HG02610 (cell line): ENCODE results near the gene TCP11L2.
A peak's percentile ranks its signal among the peaks of the same experiment; 100 is the strongest.
"Not testable (repeated sequence)": the region's sequence is repeated elsewhere in the genome, so short reads cannot be mapped to it uniquely, and the experiment has no call there.

Experiments used
- ATAC-seq: cut with Tn5 transposase; IDR thresholded peaks from one replicate; pipeline ENCODE4 v1.9.1; 2021; ENCODE audit warnings: mild to moderate bottlenecking, moderate library complexity; ENCODE audit not compliant: unreplicated experiment

The TCP11L2 gene

GRCh38 chr12:106341086-106341877 is 38.7 kb downstream of the TCP11L2 start:
- no peak for ATAC-seq

- ATAC-seq = no peak
These were observed 40.1 kb downstream of the TCP11L2 start for GRCh38 chr12:106342397-106343213.

GRCh38 chr12:106343214-106343528 is 40.6 kb downstream of the TCP11L2 start:
- ATAC-seq = no peak

GRCh38 chr12:106344131-106344530 is 41.6 kb downstream of the TCP11L2 start:
- ATAC-seq = no peak

- ATAC-seq = no peak
These were observed 43.2 kb downstream of the TCP11L2 start for GRCh38 chr12:106345746-106346145.

- ATAC-seq = no peak
These were observed 45.9 kb downstream of the TCP11L2 start for GRCh38 chr12:106348411-106348810.

- no peak for ATAC-seq
These were observed 50.6 kb downstream of the TCP11L2 start for GRCh38 chr12:106353175-106353574.

GRCh38 chr12:106357549-106358395 is 55.2 kb downstream of the TCP11L2 start, which contains the start of gene POLR3B:
TSS of gene POLR3B (plus strand) at chr12:106357748. CDS start at chr12:106357880, 132 bp downstream.
- peak; percentile 88 for ATAC-seq

GRCh38 chr12:106358396-106359241 is 56.1 kb downstream of the TCP11L2 start:
- peak; percentile 7 for ATAC-seq

- ATAC-seq = no peak
These were observed 57.3 kb downstream of the TCP11L2 start for GRCh38 chr12:106359646-106360399.

- no peak for ATAC-seq
These were observed 58.0 kb downstream of the TCP11L2 start for GRCh38 chr12:106360400-106360994.

GRCh38 chr12:106362971-106363370 is 60.4 kb downstream of the TCP11L2 start:
- no peak for ATAC-seq

GRCh38 chr12:106364261-106364660 is 61.7 kb downstream of the TCP11L2 start:
- no peak for ATAC-seq

GRCh38 chr12:106369624-106370346 is 67.3 kb downstream of the TCP11L2 start:
- no peak for ATAC-seq

GRCh38 chr12:106378788-106379187 is 76.3 kb downstream of the TCP11L2 start:
- ATAC-seq = no peak

- ATAC-seq = no peak
These were observed 78.4 kb downstream of the TCP11L2 start for GRCh38 chr12:106380954-106381353.

GRCh38 chr12:106381866-106382265 is 79.3 kb downstream of the TCP11L2 start:
- ATAC-seq = not testable (repeated sequence)

- ATAC-seq = no peak
These were observed 84.4 kb downstream of the TCP11L2 start for GRCh38 chr12:106386813-106387535.
